DMS53 treated with DMSO at 0.1 percent for 48 hours (cell line): ENCODE data around the gene WWC2.
"Not testable (repeated sequence)": the region's sequence is repeated elsewhere in the genome, so short reads cannot be mapped to it uniquely, and the experiment has no call there.

Source experiments
- DNase-seq: peaks from one replicate; lab custom pipeline; 2025; ENCODE audit not compliant: unreplicated experiment; lab: John Stamatoyannopoulos, UW

The WWC2 gene

GRCh38 chr4:183326387-183326786 lies 227.3 kb downstream of the WWC2 start:
- DNase-seq = not testable (repeated sequence)

- peak; percentile 22 for DNase-seq
These were observed 227.8 kb downstream of the WWC2 start for GRCh38 chr4:183326853-183327252.

GRCh38 chr4:183327827-183328226 lies 228.8 kb downstream of the WWC2 start:
- DNase-seq = no peak

GRCh38 chr4:183328832-183329231 lies 229.8 kb downstream of the WWC2 start:
- no peak for DNase-seq

DNA sequence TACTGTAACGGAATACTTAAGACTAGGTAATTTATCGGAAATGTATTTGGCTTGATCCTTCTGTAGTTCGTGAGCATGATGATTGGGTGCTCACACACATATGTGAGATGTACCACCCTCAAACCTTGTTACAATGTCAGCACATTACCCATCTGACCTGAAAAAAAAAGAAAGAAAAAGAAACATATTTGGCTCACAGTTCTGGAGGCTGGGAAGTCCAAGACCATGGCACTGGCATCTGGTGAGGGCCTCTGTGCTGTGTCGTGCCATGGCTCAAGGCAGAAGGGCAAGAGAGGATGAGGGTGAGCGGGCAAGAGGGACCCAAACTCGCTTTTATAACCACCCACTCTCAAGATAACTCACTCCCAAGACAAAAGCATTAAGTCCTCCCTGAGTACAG lies 230.2 kb downstream of the WWC2 start:
- DNase-seq = no peak

DNA sequence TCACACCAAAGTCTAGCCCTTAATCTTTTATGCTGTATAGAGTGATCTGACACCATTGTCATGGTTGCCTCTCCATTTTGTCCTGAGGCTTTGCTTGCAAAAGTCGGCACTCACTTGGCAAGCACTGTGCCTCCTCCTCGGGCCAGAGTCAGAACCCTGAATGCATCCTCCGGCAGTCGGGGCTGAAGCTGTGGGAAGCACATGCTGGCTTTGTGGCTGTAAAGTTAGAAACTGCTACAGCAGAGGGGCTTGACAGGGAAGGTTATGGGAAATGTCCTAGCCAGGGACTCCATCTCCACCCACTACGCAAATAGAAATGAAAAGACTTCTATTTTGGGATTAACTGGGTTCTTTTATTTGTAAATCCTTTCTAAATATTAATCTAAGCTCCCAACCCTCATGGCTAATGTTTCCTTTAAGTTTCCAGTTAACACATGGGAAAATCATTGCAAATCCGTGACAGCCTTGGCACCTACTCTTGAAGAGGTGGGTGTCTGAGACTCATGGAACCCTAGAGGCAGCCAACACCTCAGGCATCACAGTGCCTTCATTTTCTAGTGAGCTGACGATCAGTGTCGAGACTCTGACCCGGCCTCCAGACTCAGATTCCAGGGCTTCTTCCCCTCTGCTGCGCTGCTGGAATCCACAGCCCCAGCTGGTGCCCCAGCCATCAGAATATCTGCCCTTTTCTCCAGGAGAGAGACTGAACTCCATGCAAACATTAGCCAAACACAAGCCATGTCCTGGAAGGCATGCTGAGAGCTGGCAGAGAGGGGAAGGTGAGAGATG lies 231.1 kb downstream of the WWC2 start:
- no peak for DNase-seq

- no peak for DNase-seq
These were observed 231.8 kb downstream of the WWC2 start for GRCh38 chr4:183330841-183331240.

GRCh38 chr4:183332447-183332846 lies 233.4 kb downstream of the WWC2 start:
- DNase-seq = no peak

- no peak for DNase-seq
These were observed 234.1 kb downstream of the WWC2 start for GRCh38 chr4:183333202-183333601.

- peak; percentile 87 for DNase-seq
These were observed 234.9 kb downstream of the WWC2 start for GRCh38 chr4:183333983-183334382.

DNA sequence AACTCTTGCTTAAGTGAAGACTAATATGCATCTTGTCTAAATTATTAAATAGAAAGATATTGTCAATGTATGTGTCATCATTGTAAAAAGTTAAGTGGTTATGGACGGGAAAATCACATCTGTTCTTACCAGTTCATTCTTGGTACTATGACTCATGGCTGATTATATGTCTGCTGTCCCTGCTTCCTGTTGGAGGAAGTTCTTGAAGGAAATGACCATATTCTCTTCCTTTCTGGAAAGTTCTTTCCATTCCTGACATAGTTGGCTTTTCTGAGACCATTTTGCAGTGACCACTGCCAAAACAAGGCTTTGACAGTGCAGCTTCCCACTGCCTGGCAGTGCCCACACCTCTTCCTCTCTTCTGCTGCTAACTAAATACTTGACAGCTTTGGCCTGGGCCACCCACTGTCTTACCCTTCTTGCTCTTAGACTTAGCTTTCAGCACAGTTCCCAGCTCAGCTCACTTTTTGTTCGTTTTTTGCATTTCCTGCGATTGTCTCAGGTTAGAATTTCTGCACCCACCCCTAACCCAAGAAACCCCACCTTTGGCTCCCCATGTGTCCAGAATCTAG lies 236.4 kb downstream of the WWC2 start:
- peak; percentile 54 for DNase-seq

GRCh38 chr4:183337349-183337748 lies 238.3 kb downstream of the WWC2 start:
- no peak for DNase-seq

- no peak for DNase-seq
These were observed 238.8 kb downstream of the WWC2 start for GRCh38 chr4:183337833-183338232.

GRCh38 chr4:183342541-183343533 lies 243.8 kb downstream of the WWC2 start:
- DNase-seq = no peak

DNA sequence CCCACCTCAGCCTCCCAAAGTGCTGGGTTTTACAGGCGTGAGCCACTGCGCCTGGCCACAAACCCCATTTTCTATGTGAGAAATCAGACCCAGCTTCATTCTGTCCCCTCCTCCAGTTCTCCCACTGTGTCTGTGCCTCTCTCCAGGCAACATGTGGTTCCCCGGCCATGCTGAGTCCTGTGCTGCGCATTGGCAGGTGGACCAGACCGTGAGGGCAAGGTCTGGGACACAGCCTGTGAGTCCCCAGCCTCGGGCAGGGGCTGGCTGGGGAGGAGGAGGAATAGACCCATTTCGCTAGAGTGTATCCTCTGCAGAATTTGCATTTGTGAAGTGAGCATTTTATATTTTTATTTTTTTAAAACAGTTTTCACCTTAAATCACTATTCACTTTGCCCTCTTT lies 244.7 kb downstream of the WWC2 start:
- DNase-seq = no peak

GRCh38 chr4:183344523-183345255 lies 245.6 kb downstream of the WWC2 start:
- no peak for DNase-seq

DNA sequence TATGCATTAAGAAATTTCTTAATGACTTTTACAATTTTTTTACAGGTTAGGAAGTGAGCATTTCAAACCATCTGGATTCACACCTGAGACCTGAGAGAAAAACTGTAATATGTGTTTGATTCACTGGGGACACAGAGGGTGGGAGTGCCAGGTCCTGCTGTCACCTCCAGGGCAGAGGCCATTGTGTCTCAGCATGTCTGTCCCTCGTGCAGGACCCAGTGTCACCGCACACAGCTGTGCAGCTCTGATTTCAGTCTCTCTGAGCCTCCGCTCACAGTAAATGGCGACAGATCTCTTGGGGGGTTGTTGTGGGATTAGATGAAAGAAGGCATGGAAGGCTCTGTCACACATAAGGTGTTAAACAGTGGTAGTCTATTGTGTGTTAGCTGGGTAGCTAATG lies 246.2 kb downstream of the WWC2 start:
- DNase-seq = no peak

DNA sequence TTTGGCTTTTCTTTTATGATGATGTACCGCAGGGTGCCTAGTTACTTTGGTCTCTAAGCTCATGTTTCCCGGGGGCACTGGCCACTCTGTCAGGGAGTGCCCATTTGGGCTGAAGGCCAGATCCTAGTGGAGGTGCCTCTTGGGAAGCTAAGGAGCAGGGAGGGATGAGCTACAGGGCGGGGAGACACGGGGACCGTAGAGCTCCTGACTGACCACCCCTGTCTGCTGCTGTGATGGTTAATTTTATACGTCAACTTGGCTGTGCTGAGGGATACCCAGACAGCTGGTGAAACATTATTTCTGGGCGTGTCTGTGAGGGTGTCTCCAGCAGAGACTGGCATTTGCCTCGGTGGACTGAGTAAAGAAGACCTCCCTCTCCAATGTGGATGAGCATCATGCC lies 248.1 kb downstream of the WWC2 start:
- DNase-seq = no peak

DNA sequence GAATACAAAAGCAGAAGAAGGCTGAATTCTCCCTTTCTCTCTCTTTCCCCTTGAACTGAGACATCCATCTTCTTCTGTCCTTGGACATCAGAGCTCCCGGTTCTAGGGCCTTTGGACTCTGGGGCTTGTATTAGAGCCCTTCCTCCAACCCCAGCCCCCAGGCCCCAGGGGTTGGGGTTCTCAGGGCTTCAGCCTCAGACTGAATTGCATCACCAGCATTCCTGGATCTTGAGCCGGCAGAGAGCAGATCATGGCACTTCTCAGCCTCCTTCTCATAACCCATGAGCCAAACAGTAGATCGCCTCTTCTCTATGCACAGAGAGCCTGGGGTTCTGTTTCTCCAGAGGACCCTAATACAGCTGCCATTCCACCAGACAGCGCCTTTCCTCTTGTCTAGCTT lies 248.5 kb downstream of the WWC2 start:
- no peak for DNase-seq

- no peak for DNase-seq
These were observed 249.1 kb downstream of the WWC2 start for GRCh38 chr4:183348136-183348535.
